Activated CD8-positive, alpha-beta memory T cell treated with anti-CD3 and anti-CD28 coated beads, Interleukin-2, amount 10 ng/mL, durations not matched to agents 7 days and 5 days (primary cell): Measurements from ENCODE around the gene PDXP. TPM values are rescaled to one million over a fixed set of nuclear protein-coding genes. Genes with fewer than 3 reads are reported as not detected.
A peak's percentile ranks its signal among the peaks of the same experiment; 100 is the strongest.
"Not testable (repeated sequence)": the region's sequence is repeated elsewhere in the genome, so short reads cannot be mapped to it uniquely, and the experiment has no call there.

ENCODE experiments used
- ATAC-seq: fragments of 150-1000 bp; cut with Tn5 transposase; one replicate; pipeline ENCODE4 v1.10.0; 2021; ENCODE audit warnings: moderate library complexity
- CTCF ChIA-PET: fragments of 350-600 bp; sonication (Branson Sonifier 250); formaldehyde crosslinking; loops from one replicate; lab custom pipeline; 2021; ENCODE audit warnings: antibody characterized with exemption; lab: Charles Lee
- DNase-seq: peaks from one replicate; pipeline ENCODE4 v3.0.0-alpha.2; 2020
- H3K27ac Mint-ChIP-seq: one replicate; pipeline ENCODE4 v1.8.0; 2021; ENCODE audit warnings: mild to moderate bottlenecking, mixed read lengths
- H3K27me3 Mint-ChIP-seq: one replicate; pipeline ENCODE4 v1.8.0; 2021; ENCODE audit warnings: mixed read lengths
- H3K36me3 Mint-ChIP-seq: one replicate; pipeline ENCODE4 v1.8.0; 2021; ENCODE audit warnings: mild to moderate bottlenecking, mixed read lengths
- H3K4me1 Mint-ChIP-seq: one replicate; pipeline ENCODE4 v1.8.0; 2021; ENCODE audit warnings: mixed read lengths
- H3K4me3 Mint-ChIP-seq: one replicate; pipeline ENCODE4 v1.8.0; 2021; ENCODE audit warnings: mild to moderate bottlenecking, moderate library complexity, mixed read lengths
- H3K9me3 Mint-ChIP-seq: one replicate; pipeline ENCODE4 v1.8.0; 2022; ENCODE audit warnings: low read depth, mixed read lengths
- total RNA-seq, 2 experiments: library from RNA; stranded (reverse); gene quantifications; one replicate each; pipeline ENCODE4 v1.2.3, GENCODE V29; 2021

Gene PDXP
- total RNA-seq, 2 experiments from 2014 or later = 25.9 to 32.6 TPM

GRCh38 chr22:37639771-37640590 is 18.5 kb upstream of the PDXP start:
- Mint-ChIP-seq H3K4me3 (peak overlapping the region; percentile 90), H3K4me1 (peaks cover 70% of the 10 kb centered on the region), H3K36me3 (peaks cover 36% of the 10 kb centered on the region), H3K27ac (peak overlapping the region; percentile 91), H3K27me3 (no peaks in the 10 kb centered on the region), H3K9me3 (no peaks in the 10 kb centered on the region)
- ATAC-seq (no peak), DNase-seq (peak; percentile 60)
- CTCF ChIA-PET = interaction anchor here (1.3 to 34.1 kb wide), 5 partner anchors 17 to 33 kb away, joined by 4 to 1064 read pairs (median 6); partner anchors contain the start of genes GGA1, LGALS1, NOL12 and PDXP

GRCh38 chr22:37640591-37641560 is 17.6 kb upstream of the PDXP start:
- Mint-ChIP-seq H3K4me1 (peaks cover 62% of the 10 kb centered on the region), H3K9me3 (no peaks in the 10 kb centered on the region), H3K4me3 (peak overlapping the region; percentile 90), H3K36me3 (peaks cover 42% of the 10 kb centered on the region), H3K27ac (peak overlapping the region; percentile 91), H3K27me3 (no peaks in the 10 kb centered on the region)
- ATAC-seq (no peak), DNase-seq (no peak)
- CTCF ChIA-PET = interaction anchor here (1.3 to 34.1 kb wide), 7 partner anchors 8 to 34 kb away, joined by 4 to 1064 read pairs (median 41); partner anchors contain the start of genes GGA1, LGALS1, NOL12 and PDXP

DNA sequence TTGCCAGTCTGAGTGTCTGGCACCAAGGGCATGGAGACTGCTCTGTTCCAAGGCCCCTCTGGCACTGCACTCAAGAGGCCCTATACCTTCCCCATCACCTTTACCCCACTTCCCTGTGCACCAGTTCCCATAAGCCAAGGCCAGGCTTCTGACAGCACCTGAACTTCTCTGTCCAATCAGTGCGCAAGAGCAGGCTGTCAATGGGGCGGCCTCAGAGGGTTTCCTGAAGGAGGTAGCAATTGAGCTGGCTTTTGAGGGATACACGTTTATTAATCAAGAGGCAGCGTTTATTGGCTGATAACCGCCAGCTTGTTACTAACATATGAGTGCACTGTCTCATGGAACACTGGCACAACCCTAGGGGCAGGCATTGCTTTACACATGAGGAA is 17.0 kb upstream of the PDXP start:
- DNase-seq (no peak), ATAC-seq (no peak)
- H3K36me3 Mint-ChIP-seq = peaks cover 45% of the 10 kb centered on the region
- no peaks in the 10 kb centered on the region for H3K27me3 Mint-ChIP-seq
- CTCF ChIA-PET = interaction anchor here (2.5 to 34.1 kb wide), 4 partner anchors 9 to 35 kb away, joined by 41 to 1064 read pairs (median 200); partner anchors contain the start of genes GGA1, LGALS1, NOL12 and PDXP
- H3K27ac Mint-ChIP-seq = peak overlapping the region; percentile 91
- H3K4me1 Mint-ChIP-seq = peaks cover 55% of the 10 kb centered on the region
- peak overlapping the region; percentile 90 for H3K4me3 Mint-ChIP-seq
- no peaks in the 10 kb centered on the region for H3K9me3 Mint-ChIP-seq

DNA sequence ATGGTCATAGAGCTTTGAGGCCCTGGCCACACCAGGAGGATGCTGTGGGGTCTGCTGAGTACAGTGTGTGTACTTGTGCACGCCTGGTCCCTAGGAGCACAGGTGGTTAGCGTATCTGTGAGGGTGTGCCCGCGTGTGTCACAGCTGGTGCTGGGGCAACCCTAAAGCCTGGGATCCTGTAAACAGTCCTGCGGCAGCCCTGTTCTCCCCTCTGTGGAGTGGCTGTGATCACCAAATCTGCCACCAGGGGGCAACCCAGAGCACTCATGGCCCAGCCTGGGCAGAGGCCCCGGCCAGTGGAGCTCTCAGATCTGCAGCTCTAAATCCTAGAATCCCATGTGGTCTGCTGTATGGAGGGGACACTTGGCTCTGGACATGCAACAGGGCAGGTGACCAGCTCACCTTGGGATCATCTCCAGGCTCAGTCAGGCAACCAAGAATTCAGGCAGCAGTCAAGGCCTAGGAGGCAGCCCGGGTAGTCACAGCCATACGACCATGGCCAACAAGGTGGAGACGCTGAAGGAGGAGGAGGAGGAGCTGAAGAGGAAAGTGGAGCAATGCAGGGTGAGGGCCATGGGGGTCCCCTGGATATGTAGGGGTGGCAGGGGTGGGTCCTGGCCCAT is 15.2 kb upstream of the PDXP start:
- peak; percentile 52 for ATAC-seq
- H3K36me3 Mint-ChIP-seq = peaks cover 55% of the 10 kb centered on the region
- CTCF ChIA-PET = interaction anchor here (0.7 to 34.1 kb wide), 19 partner anchors 11 to 1316 kb away, joined by 3 to 1064 read pairs (median 6); partner anchors contain the start of genes ANKRD54, GGA1, LGALS1 and NOL12
- peak; percentile 90 for DNase-seq
- peaks cover 38% of the 10 kb centered on the region for H3K4me1 Mint-ChIP-seq
- no peaks in the 10 kb centered on the region for H3K9me3 Mint-ChIP-seq
- no peaks in the 10 kb centered on the region for H3K27me3 Mint-ChIP-seq
- H3K4me3 Mint-ChIP-seq = peak overlapping the region; percentile 35
- peak overlapping the region; percentile 48 for H3K27ac Mint-ChIP-seq

- CTCF ChIA-PET = interaction anchor here (34.1 kb wide), 1 partner anchor 23 kb away, joined by 1064 read pairs; the partner anchor contains the start of genes LGALS1, NOL12 and PDXP
- H3K36me3 Mint-ChIP-seq = peaks cover 69% of the 10 kb centered on the region
Observed at GRCh38 chr22:37647317-37647716, 11.2 kb upstream of the PDXP start.

GRCh38 chr22:37647928-37648327 is 10.6 kb upstream of the PDXP start:
- peaks cover 16% of the 10 kb centered on the region for H3K4me1 Mint-ChIP-seq
- no peak overlapping the region for H3K4me3 Mint-ChIP-seq
- H3K27me3 Mint-ChIP-seq = no peaks in the 10 kb centered on the region
- CTCF ChIA-PET = interaction anchor here (0.7 to 34.1 kb wide), 2 partner anchors 12 to 22 kb away, joined by 4 to 1064 read pairs; partner anchors contain the start of genes LGALS1, NOL12 and PDXP
- H3K27ac Mint-ChIP-seq = no peak overlapping the region
- no peaks in the 10 kb centered on the region for H3K9me3 Mint-ChIP-seq
- no peak for DNase-seq
- no peak for ATAC-seq
- H3K36me3 Mint-ChIP-seq = peaks cover 68% of the 10 kb centered on the region

More at GRCh38 chr22:37647317-37647716, 11.2 kb upstream of the PDXP start:
- Mint-ChIP-seq H3K9me3 (no peaks in the 10 kb centered on the region), H3K27ac (no peak overlapping the region), H3K4me3 (no peak overlapping the region), H3K27me3 (no peaks in the 10 kb centered on the region), H3K4me1 (peaks cover 22% of the 10 kb centered on the region)
- no peak for ATAC-seq
- DNase-seq = no peak

DNA sequence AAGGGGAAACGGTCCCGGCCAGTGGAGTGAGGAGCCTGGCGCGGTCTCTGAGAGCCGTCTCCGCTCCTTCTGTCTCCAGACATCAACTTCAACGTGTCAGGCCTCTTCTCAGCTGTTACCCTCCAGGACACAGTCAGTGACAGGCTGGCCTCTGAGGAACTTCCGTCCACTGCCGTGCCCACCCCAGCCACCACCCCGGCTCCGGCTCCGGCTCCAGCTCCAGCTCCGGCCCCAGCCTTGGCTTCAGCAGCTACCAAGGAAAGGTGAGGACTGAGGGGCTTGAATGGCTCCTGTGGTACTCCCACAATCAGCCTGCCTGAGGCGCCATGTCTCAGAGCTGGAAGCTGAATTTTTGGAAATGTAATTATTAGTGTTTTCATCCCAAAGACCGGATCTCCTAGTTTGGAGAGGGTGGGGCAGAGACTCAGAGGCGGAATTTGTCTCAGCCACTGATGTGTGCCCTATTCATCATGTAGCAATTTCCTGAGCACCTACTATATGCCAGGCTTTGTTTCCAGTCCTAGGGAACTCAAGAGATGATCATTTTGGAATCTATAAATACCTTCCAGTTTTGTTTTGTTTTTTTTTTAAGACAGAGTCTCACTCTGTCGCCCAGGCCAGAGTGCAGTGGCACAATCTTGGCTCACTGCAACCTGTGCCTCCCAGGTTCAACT is 7.9 kb upstream of the PDXP start:
- H3K4me1 Mint-ChIP-seq = peaks cover 2% of the 10 kb centered on the region
- H3K27me3 Mint-ChIP-seq = no peaks in the 10 kb centered on the region
- no peaks in the 10 kb centered on the region for H3K9me3 Mint-ChIP-seq
- H3K4me3 Mint-ChIP-seq = no peak overlapping the region
- ATAC-seq (no peak), DNase-seq (no peak)
- H3K27ac Mint-ChIP-seq = no peak overlapping the region
- peaks cover 54% of the 10 kb centered on the region for H3K36me3 Mint-ChIP-seq
- CTCF ChIA-PET = interaction anchor here (34.1 to 41.1 kb wide), 2 partner anchors 17 to 20 kb away, joined by 1064 read pairs; partner anchors contain the start of genes LGALS1, NOL12, PDXP and SH3BP1

DNA sequence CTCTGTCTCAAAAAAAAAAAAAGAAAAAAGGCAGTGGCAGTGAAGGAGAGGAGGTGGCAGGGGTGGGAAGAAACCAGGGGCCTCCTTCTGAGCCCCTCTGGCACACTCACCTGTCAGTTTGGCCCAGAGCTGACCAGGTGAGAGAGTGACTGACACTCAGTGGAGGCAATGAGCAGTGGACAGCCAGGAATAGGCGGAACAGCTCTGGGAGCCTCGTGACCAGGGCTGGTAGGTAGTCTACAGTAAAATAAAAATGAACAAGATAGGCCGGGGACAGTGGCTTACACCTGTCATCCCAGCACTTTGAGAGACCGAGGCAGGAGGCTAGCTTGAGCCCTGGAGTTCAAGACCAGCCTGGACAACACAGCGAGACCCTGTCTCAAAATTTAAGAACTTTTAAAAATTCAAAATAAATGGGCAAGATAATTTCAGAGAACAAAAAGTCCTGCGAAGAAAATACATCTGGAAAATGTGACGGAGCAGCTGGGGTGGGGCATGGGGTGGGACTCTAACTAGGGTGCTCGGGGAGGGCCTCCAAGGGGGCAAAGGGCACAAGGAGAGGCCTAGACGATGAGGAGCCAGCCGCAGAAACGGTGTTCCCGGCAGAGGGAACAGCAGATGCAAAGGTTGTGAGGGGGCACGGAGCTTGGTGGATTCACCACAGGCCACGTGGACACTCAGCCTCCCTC is 3.8 kb upstream of the PDXP start:
- Mint-ChIP-seq H3K27ac (no peak overlapping the region), H3K36me3 (peaks cover 31% of the 10 kb centered on the region), H3K4me3 (no peak overlapping the region), H3K4me1 (peaks cover 14% of the 10 kb centered on the region), H3K27me3 (no peaks in the 10 kb centered on the region), H3K9me3 (no peaks in the 10 kb centered on the region)
- ATAC-seq (no peak), DNase-seq (no peak)
- CTCF ChIA-PET = interaction anchor here (13.1 to 41.1 kb wide), 2 partner anchors 21 to 28 kb away, joined by 184 to 1064 read pairs; partner anchors contain the start of genes NOL12 and SH3BP1

DNA sequence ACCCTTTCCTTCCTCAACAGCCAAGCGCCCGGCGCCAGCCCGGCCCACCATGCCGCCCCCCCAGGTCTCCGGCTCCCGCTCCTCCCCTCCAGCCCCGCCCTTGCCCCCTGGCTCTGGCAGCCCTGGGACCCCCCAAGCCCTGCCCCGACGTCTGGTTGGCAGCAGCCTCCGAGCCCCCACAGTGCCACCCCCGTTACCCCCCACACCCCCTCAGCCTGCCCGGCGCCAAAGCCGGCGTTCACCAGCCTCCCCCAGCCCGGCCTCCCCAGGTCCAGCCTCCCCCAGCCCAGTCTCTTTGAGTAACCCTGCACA is 3.3 kb upstream of the PDXP start:
- Mint-ChIP-seq H3K4me3 (no peak overlapping the region), H3K4me1 (peaks cover 17% of the 10 kb centered on the region), H3K9me3 (no peaks in the 10 kb centered on the region), H3K27me3 (no peaks in the 10 kb centered on the region), H3K36me3 (peaks cover 26% of the 10 kb centered on the region), H3K27ac (no peak overlapping the region)
- CTCF ChIA-PET = interaction anchor here (13.1 to 41.1 kb wide), 2 partner anchors 21 to 27 kb away, joined by 184 to 1064 read pairs; partner anchors contain the start of genes NOL12 and SH3BP1
- DNase-seq (no peak), ATAC-seq (no peak)

DNA sequence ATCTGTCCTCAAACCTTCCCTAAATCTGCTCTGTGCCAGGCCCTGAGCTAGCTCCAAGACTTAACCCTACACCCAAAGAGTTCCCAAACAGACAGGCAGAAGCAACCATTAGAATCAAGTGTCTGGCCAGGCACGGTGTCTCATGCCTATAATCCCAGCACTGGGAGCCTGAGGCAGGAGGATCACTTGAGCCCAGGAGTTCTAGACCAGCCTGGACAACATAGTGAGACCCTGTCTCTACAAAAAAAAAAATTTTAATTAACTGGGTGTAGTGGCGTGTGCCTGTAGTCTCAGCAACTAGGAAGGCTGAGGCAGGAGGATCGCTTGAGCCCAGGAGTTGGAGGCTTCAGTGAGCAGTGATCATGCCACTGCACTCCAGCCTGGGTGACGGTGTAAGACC is 1.9 kb upstream of the PDXP start:
- CTCF ChIA-PET = interaction anchor here (13.1 to 41.1 kb wide), 2 partner anchors 23 to 26 kb away, joined by 184 to 1064 read pairs; partner anchors contain the start of genes NOL12 and SH3BP1
- H3K27me3 Mint-ChIP-seq, H3K4me3 Mint-ChIP-seq, ATAC-seq, H3K9me3 Mint-ChIP-seq, DNase-seq: not testable (repeated sequence)
- Mint-ChIP-seq H3K36me3 (peaks cover 16% of the 10 kb centered on the region), H3K4me1 (peaks cover 31% of the 10 kb centered on the region), H3K27ac (peak overlapping the region; percentile 30)

GRCh38 chr22:37657590-37658132 is 862 bp upstream of the PDXP start:
- H3K27ac Mint-ChIP-seq = peak overlapping the region; percentile 88
- peaks cover 39% of the 10 kb centered on the region for H3K4me1 Mint-ChIP-seq
- H3K9me3 Mint-ChIP-seq = no peaks in the 10 kb centered on the region
- H3K36me3 Mint-ChIP-seq = peaks cover 11% of the 10 kb centered on the region
- ATAC-seq = no peak
- CTCF ChIA-PET = interaction anchor here (2.9 to 41.1 kb wide), 4 partner anchors 18 to 50 kb away, joined by 17 to 1064 read pairs (median 130); partner anchors contain the start of genes GGA1, LGALS1, NOL12 and SH3BP1
- DNase-seq = no peak
- H3K4me3 Mint-ChIP-seq = peak overlapping the region; percentile 78
- no peaks in the 10 kb centered on the region for H3K27me3 Mint-ChIP-seq
